GM21526 (cell line): Measurements from ENCODE around the gene LDHAL6B.
"Not testable (repeated sequence)": the region's sequence is repeated elsewhere in the genome, so short reads cannot be mapped to it uniquely, and the experiment has no call there.

ENCODE experiments used
- ATAC-seq: cut with Tn5 transposase; IDR thresholded peaks from one replicate; pipeline ENCODE4 v1.9.1; 2021; ENCODE audit warnings: moderate library complexity; ENCODE audit not compliant: unreplicated experiment, low FRiP score

LDHAL6B gene

GRCh38 chr15:59206623-59207183 is at the start of gene LDHAL6B:
TSS of gene LDHAL6B (plus strand) at chr15:59206843. CDS start at chr15:59206941, 98 bp downstream.
- no peak for ATAC-seq

- ATAC-seq, result no peak
Observed at GRCh38 chr15:59157396-59157795, 49.2 kb upstream of the LDHAL6B start.

- no peak for ATAC-seq
Observed at GRCh38 chr15:59157840-59158700, 48.6 kb upstream of the LDHAL6B start.

DNA sequence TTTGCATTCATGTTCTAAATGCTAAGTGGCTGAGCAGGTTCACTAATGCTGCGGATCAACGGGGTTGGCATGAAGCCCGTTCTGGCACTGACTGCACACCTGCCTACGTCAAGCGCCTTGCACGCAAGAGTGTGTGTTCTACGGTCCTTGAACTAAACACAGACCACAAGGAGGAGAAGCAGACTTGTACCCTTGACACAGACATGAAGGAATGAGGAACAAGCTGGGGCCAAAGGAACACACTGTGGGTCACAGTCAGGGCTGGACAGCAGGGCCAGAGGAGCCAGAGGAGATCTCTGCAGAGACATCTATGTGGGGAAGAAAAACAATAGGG is 48.0 kb upstream of the LDHAL6B start:
- ATAC-seq, result no peak

GRCh38 chr15:59159210-59159609 is 47.4 kb upstream of the LDHAL6B start:
- no peak for ATAC-seq

DNA sequence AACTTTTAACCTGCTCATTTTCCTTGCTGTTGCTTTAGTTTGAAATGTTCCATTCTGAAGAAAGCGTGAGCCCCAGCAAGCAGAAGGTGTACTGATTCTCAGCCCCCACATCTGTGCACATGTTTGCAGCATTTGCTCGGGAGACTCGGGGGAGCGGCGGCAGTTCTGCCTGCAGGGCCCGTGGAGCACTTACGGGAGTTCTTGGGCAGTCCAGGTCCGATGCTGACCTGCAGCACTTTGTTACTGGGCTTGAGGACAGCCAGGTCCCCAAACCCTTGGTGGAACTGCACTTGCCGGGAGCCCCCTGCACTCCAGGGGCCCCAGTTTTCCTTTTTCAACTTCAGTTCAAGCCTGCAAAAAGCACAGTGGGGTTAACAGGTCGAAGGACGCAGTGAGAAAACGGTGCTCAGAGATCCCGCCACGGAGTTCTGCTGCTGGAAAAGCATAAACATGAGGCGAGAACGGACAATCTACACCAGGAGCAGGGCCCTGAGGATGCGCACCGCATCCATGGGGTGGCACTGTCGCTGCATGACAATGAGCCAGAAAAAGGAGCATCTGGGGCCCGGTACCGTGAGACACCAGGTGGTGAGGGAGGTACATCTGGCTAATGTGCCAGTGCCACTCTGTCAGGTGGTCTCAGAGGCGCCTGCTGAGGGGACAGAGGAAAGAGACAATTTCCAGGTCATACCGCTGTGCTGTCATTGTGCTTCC is 45.6 kb upstream of the LDHAL6B start:
- ATAC-seq, result no peak

- ATAC-seq, result not testable (repeated sequence)
Observed at GRCh38 chr15:59162080-59162479, 44.6 kb upstream of the LDHAL6B start.

DNA sequence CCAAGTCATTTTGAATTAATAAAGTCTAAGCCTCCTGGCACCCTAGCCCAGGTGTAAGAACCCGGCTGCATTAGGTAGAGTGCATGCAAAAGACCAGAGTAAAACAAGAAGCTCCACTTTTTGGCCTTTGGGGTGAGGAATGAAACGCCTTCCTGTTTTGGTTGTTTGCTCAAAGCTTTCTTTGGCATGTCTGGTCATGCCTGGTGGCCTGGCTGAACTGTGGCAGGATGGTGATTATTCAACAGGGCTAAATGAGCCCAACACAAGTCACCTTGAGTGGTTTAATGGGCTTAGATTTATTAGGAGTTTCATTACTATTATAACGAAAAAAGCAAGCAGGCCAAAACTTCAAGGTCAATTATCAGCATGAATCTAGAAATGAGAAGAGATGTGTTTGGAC is 40.9 kb upstream of the LDHAL6B start:
- no peak for ATAC-seq

- no peak for ATAC-seq
Observed at GRCh38 chr15:59166166-59166565, 40.5 kb upstream of the LDHAL6B start.

GRCh38 chr15:59166601-59167265 is 39.9 kb upstream of the LDHAL6B start:
- ATAC-seq, result no peak

DNA sequence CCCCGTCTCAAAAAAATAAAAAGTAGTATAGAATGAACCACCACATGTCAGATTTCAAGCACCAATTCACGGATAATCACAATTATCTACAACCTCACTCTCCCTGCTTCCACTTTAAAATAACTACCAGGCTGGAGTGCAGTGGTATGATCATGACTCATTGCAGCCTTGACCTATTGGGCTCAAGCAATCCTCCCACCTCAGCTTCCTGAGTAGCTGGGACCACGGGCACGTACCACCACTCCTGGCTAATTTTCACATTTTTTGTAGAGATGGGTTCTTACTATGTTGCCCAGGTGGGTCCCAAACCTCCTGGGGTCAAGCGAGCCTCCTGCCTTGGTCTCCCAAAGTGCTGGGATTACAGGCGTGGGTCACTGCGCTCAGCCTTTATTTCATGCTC is 38.1 kb upstream of the LDHAL6B start:
- ATAC-seq, result no peak

GRCh38 chr15:59169251-59169708 is 37.4 kb upstream of the LDHAL6B start:
- no peak for ATAC-seq

DNA sequence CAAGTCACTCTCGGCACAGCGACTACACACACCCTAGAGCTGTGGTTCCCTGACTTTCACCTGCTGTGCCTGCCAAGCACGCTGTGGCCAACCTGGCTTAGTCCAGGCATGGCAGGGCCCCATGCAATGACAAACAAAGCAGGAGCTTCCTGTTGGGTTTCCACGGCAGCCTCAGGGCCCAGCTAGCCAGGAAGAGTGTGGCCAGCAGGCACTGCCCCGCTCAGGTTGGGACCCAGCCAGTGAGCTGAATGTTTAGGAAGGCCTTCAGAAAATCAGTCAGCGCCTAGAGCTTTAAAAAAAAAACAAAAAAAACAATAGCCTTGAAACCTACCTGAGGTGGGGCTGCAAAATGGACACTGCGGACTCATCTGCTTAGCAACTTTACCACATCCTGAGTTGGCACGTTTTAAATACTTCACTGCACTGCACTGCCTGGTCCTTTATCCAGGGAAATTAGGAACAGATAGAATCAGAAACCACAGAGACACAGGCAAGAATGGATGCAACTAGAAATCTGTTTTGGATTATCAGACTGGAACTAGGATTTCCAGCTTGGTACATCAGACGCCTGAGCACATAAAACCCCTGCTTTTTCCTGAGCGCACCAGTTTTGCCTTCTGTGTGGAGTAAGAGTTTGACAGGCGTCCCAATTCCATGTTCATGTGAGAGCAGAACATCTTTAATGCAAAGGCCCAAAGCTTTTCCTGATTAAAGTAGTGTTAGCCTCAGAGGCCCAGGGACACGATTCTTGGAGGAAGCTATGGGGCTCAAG is 36.2 kb upstream of the LDHAL6B start:
- no peak for ATAC-seq

- ATAC-seq, result no peak
Observed at GRCh38 chr15:59171067-59171397, 35.6 kb upstream of the LDHAL6B start.

GRCh38 chr15:59172289-59172901 is 34.2 kb upstream of the LDHAL6B start:
- no peak for ATAC-seq

DNA sequence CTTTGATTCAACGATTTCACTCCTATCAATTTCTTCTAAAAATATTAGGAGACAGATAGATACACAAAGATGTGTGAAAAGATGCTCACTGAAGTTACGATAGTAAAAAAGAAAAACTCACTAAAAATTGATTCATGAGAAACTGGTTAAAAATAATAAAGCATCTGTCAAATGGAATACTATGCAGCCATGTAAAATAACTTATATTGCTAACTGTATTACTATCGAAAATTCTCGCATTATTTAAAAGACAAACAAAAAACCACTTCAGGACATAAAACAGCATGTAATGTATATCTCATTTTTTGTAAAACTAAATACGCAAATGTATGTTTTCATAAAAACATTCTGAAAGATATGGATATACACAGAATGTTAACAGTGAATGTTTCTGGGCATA is 33.4 kb upstream of the LDHAL6B start:
- no peak for ATAC-seq

GRCh38 chr15:59174151-59174834 is 32.4 kb upstream of the LDHAL6B start:
- ATAC-seq, result no peak

DNA sequence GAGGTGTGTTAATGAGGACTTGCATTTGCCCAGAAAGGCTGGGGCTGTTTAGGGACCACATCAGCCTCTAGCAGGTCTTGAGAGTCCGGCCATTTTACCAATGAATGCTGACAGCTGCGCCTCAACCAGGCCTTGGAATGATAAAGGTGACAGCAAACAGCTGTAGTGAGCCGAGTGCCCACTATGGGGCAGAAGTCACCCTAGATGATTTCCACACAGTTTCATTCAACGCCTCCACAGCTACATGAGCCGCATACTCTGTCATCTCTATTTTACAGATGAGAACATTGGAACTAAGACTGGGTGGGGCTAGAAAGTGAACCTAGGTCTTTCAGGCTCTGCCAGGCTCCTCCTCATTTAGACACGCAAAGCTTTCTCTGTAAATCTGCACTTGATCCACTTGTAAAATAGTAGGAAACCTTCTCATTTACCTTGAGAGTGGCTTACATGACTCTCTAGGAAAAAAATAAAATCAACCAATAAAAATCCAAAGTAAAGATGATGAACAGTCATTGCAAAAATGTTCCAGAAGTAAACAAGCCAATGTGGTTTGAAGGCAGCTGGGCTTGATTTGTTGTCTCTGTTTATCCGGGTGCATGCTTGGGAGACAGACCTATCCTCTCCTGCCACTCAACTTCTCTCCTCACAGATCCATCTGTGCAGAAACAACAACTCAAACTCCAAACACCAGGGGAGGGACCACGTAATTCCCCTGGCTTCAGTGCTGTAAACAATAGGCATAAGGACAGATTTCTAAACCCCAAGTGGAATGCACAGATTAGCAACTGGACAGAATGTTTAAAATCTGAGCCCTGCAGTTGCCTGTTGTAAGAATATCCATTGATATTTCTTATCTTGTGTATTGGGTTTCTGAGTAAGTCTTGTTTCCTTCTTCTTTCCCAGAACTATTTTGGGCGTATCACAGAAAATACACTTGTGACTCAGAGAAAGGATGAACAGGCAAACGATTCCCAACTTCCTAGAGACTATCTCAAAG is 31.5 kb upstream of the LDHAL6B start:
- ATAC-seq, result no peak
